HEK293 (cell line): ENCODE measurements around the gene TTC16.

ENCODE experiments used
- ELK4 ChIP-seq: IDR thresholded peaks from 2 replicates; pipeline ENCODE4 v1.6.1; 2011; ENCODE audit warnings: mild to moderate bottlenecking, low read depth, low read length, borderline replicate concordance
- GLI4 ChIP-seq: fragments of 450-650 bp; formaldehyde crosslinking; IDR thresholded peaks from 2 replicates; pipeline ENCODE4 v1.5.1; 2016; ENCODE audit warnings: missing biosample characterization, missing genetic modification characterization
- ZNF121 ChIP-seq: fragments of 450-650 bp; formaldehyde crosslinking; IDR thresholded peaks from 2 replicates; pipeline ENCODE4 v1.5.1; 2016; ENCODE audit warnings: missing biosample characterization, missing genetic modification characterization
- ZNF140 ChIP-seq: fragments of 450-650 bp; formaldehyde crosslinking; IDR thresholded peaks from 2 replicates; pipeline ENCODE4 v1.5.1; 2016; ENCODE audit warnings: missing biosample characterization, missing genetic modification characterization
- TF ChIP-seq, protein P1 (sequence below): fragments of 450-650 bp; formaldehyde crosslinking; IDR thresholded peaks from 2 replicates; pipeline ENCODE4 v1.5.1; 2016; ENCODE audit warnings: missing biosample characterization, missing genetic modification characterization
- TF ChIP-seq, protein P2 (sequence below): fragments of 450-650 bp; formaldehyde crosslinking; IDR thresholded peaks from 2 replicates; pipeline ENCODE4 v1.5.1; 2016; ENCODE audit warnings: missing biosample characterization, missing genetic modification characterization

DNA sequence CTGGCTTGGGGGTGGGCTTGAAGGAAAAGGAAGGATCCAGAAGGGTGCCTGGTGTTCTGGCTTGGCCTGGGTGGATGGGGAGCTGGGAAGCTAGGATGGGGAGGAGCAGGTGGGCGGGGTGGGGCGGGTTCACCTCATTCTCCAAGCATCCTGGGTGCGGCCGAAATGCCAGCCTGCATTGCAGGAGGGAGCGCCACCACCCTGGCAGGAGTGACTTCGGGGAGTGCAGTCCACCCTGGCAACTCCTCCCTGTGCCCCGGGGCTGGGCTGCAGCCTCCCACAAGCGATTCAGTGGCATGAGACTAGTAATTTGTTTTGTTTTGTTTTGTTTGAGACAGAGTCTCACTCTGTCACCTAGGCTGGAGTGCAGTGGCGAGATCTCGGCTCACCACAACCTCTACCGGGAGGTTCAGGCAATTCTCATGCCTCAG is 5.5 kb downstream of the TTC16 start:
- TF ChIP-seq ZNF121 (no peak), ZNF140 (tag by site-specific recombination) (no peak), ELK4 (no peak), GLI4 (no peak)
- TF ChIP-seq, protein P1, sequence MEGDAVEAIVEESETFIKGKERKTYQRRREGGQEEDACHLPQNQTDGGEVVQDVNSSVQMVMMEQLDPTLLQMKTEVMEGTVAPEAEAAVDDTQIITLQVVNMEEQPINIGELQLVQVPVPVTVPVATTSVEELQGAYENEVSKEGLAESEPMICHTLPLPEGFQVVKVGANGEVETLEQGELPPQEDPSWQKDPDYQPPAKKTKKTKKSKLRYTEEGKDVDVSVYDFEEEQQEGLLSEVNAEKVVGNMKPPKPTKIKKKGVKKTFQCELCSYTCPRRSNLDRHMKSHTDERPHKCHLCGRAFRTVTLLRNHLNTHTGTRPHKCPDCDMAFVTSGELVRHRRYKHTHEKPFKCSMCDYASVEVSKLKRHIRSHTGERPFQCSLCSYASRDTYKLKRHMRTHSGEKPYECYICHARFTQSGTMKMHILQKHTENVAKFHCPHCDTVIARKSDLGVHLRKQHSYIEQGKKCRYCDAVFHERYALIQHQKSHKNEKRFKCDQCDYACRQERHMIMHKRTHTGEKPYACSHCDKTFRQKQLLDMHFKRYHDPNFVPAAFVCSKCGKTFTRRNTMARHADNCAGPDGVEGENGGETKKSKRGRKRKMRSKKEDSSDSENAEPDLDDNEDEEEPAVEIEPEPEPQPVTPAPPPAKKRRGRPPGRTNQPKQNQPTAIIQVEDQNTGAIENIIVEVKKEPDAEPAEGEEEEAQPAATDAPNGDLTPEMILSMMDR = no peak
- TF ChIP-seq, protein P2, sequence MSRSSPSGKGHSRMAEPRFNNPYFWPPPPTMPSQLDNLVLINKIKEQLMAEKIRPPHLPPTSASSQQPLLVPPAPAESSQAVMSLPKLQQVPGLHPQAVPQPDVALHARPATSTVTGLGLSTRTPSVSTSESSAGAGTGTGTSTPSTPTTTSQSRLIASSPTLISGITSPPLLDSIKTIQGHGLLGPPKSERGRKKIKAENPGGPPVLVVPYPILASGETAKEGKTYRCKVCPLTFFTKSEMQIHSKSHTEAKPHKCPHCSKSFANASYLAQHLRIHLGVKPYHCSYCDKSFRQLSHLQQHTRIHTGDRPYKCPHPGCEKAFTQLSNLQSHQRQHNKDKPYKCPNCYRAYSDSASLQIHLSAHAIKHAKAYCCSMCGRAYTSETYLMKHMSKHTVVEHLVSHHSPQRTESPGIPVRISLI (tag by site-specific recombination) = no peak
